HS-5 (cell line): ENCODE results near the gene DTX3L.
A peak's percentile ranks its signal among the peaks of the same experiment; 100 is the strongest.
"Not testable (repeated sequence)": the region's sequence is repeated elsewhere in the genome, so short reads cannot be mapped to it uniquely, and the experiment has no call there.

ENCODE experiments used
- DNase-seq: peaks from one replicate; pipeline ENCODE4 v3.0.0-alpha.2; 2012; ENCODE audit warnings: low read depth

Gene DTX3L

GRCh38 chr3:122562923-122563716, 1.0 kb upstream of the DTX3L start:
- DNase-seq = no peak

- DNase-seq = no peak
Observed at GRCh38 chr3:122563717-122564025, 467 bp upstream of the DTX3L start.

- not testable (repeated sequence) for DNase-seq
Observed at GRCh38 chr3:122568131-122568530, 4.0 kb downstream of the DTX3L start.

- DNase-seq = no peak
Observed at GRCh38 chr3:122568755-122569154, 4.6 kb downstream of the DTX3L start.

GRCh38 chr3:122572940-122573412, 8.8 kb downstream of the DTX3L start:
- peak; percentile 53 for DNase-seq

- no peak for DNase-seq
Observed at GRCh38 chr3:122576174-122576940, 12.2 kb downstream of the DTX3L start.

GRCh38 chr3:122577409-122578031, 13.4 kb downstream of the DTX3L start, which contains the start of gene PARP15:
TSS of gene PARP15 (plus strand) at chr3:122577650. CDS start at chr3:122577668, 18 bp downstream.
- DNase-seq = no peak

GRCh38 chr3:122578069-122578740, 14.1 kb downstream of the DTX3L start:
- DNase-seq = no peak

- no peak for DNase-seq
Observed at GRCh38 chr3:122580470-122580869, 16.3 kb downstream of the DTX3L start.

GRCh38 chr3:122581622-122582021, 17.5 kb downstream of the DTX3L start:
- no peak for DNase-seq

- no peak for DNase-seq
Observed at GRCh38 chr3:122582390-122582789, 18.3 kb downstream of the DTX3L start.

- DNase-seq = no peak
Observed at GRCh38 chr3:122586098-122586497, 22.0 kb downstream of the DTX3L start.

- DNase-seq = no peak
Observed at GRCh38 chr3:122586773-122587485, 22.8 kb downstream of the DTX3L start.

GRCh38 chr3:122587572-122587971, 23.4 kb downstream of the DTX3L start:
- no peak for DNase-seq

GRCh38 chr3:122589297-122589696, 25.2 kb downstream of the DTX3L start:
- no peak for DNase-seq

GRCh38 chr3:122590610-122591009, 26.5 kb downstream of the DTX3L start:
- DNase-seq = no peak

- DNase-seq = no peak
Observed at GRCh38 chr3:122594025-122594424, 29.9 kb downstream of the DTX3L start.

GRCh38 chr3:122598151-122598550, 34.0 kb downstream of the DTX3L start:
- DNase-seq = no peak

GRCh38 chr3:122598556-122598955, 34.4 kb downstream of the DTX3L start:
- DNase-seq = no peak

GRCh38 chr3:122602011-122602710, 38.0 kb downstream of the DTX3L start:
- DNase-seq = no peak

- no peak for DNase-seq
Observed at GRCh38 chr3:122603056-122603455, 38.9 kb downstream of the DTX3L start.
